ENCODE measurements around the gene HOXA5. TPM values are rescaled to one million over a fixed set of nuclear protein-coding genes. Genes with fewer than 3 reads are reported as not detected.

Gene HOXA5
- 0.81 and 1.6 TPM in 2 replicates for total RNA-seq (2014; rRNA removed; shearing (Covaris generic))

DNA sequence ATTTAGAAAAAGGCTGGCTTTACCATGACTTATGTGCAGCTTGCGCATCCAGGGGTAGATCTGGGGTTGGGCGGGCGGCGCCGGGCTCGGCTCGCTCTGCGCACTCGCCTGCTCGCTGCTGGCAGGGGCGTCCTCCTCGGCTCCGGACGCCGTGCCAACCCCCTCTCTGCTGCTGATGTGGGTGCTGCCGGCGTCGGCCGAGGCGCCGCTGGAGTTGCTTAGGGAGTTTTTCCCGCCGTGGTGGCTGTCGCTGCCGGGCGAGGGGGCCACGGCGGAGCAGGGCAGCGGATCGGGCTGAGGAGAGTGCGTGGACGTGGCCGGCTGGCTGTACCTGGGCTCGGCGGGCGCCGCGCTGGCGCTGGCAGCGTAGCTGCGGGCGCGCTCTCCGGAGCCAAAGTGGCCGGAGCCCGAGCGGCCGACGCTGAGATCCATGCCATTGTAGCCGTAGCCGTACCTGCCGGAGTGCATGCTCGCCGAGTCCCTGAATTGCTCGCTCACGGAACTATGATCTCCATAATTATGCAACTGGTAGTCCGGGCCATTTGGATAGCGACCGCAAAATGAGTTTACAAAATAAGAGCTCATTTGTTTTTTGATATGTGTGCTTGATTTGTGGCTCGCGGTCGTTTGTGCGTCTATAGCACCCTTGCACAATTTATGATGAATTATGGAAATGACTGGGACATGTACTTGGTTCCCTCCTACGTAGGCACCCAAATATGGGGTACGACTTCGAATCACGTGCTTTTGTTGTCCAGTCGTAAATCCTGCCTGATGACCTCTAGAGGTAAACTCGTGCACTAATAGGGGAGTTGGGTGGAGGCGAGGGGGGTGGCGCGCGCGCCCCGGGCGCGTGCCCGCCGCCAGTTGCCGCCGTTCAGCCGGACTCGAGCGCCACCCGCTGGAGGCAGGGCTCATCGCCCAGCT, at the start of gene HOXA5:
HOXA5 (minus strand) TSS at position 659 of the 927 bp plus-strand sequence; CDS start at position 585, 74 bp downstream.
- in situ Hi-C loops (cut with HindIII; ENCODE audit: low sequenced_read_pairs): no loop called here
- DNase-seq (ENCODE audit: low spot score): no peak

- no peak for DNase-seq (ENCODE audit: low spot score)
- in situ Hi-C loops (cut with HindIII; ENCODE audit: low sequenced_read_pairs): no loop called here
Measured at GRCh38 chr7:27192546-27193334, 49.3 kb upstream of the HOXA5 start.

DNA sequence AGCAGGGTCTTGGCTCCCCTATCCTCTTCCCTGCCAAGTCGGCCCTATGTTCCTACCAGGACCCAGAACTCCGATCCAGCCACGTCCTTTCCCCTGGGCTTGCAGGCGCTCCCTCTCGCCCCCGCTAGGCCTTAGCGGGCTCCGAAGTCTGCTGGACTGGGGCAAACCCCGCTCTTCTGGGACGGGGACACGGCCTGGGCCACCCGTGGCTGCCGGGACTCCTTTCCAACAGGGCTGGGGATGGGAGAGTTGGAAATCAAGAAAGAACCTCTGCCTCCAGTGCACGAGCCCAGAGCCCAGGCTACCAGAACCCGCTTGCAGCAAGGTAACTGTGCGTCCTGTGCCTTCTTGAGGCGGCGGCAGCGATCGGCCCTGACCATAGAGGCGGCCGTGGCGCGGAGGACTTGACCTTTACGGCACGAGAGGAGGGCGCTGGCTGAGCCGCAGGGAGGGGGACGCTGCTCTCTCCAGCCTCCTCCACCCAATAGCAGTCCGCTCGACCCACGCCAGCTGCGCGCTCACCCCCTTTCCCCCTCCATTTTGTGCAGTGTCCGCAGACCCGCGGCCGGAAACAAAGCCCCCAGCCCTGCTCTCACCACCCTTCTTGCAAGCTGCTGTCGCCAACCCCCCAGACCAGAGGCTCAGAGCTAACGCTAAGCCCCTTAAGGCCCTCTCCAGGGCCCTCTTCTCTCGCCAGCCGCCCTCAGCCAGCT, 48.5 kb upstream of the HOXA5 start:
- no peak for DNase-seq (ENCODE audit: low spot score)
- in situ Hi-C loops (cut with HindIII; ENCODE audit: low sequenced_read_pairs): no loop called here

DNA sequence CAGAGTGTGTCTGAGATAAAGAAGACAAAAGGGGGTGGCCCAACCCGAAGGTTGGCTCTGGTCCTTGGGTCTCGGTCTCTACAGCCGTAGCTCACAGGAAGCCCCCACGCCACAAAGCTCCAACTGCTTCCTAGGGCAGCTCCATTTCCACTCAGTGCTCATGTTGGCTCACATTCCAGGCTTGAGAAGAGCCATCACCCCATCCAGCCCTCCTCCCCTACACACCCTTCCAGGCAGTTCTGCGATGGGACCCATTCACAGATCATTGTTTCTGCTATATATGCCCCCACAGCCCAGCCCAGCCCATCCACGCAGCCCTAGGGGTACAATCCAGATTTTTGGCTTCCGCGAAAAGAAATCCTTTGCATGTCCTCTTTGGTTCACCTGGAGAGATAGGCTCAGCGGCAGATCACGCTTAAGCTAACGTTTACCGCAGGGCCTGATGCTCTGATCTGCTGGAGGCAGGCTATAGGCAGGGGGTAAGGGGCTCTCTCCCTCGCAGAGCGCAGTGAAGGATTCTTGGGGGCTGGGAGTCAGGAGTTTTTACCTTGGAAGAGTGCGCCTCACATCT, 47.8 kb upstream of the HOXA5 start:
- no peak for DNase-seq (ENCODE audit: low spot score)
- in situ Hi-C loops (cut with HindIII; ENCODE audit: low sequenced_read_pairs): no loop called here

GRCh38 chr7:27189997-27190748, 46.7 kb upstream of the HOXA5 start:
- DNase-seq (ENCODE audit: low spot score): no peak
- in situ Hi-C loops (cut with HindIII; ENCODE audit: low sequenced_read_pairs): no loop called here

- in situ Hi-C loops (cut with HindIII; ENCODE audit: low sequenced_read_pairs): no loop called here
- no peak for DNase-seq (ENCODE audit: low spot score)
Measured at GRCh38 chr7:27189295-27189996, 46.0 kb upstream of the HOXA5 start.

DNA sequence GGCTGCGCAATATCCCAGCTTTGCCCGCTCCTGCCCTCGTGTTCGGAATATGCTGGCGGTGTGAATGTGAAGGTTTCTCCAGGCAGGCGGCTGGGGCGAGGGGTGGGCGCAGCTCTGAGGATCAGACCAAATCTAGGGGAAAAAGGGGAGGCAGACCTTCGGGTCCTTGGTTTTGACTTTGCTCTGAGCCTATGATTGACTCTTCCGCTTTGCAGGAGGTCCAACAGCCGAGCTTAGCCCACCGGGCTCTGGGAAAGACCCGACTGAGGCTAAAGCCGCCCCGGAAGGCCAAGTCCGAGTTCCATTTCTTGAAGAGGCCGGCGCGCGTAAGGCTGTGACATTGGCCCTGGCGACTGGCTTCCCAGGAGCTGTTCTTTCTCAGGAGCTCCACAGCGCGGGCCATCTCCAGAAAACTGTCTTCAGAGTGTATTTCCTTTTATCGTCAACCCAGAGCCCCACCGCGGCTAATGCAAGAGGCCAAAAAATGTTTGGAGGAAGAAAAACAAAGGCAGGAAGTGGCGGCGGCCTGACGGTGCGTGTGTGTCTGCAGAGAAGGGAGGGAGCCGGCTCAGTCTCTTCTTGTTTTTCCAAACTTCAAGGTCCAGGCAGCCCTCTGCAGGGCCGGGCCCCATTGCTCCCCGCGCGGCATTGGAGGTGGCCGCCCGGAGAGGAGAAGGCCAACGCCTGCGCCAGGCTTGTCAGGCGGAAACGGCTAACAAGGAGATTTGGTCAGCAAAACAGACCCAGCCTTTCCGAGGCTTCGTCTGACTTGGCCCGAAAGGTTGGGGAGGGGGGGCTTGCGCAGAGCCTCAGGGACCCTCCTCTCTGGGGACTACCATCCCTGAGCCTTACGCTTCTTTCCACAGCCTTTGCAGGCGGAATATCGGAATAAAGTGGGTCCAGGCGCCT, 45.2 kb upstream of the HOXA5 start:
- in situ Hi-C loops (cut with HindIII; ENCODE audit: low sequenced_read_pairs): no loop called here
- no peak for DNase-seq (ENCODE audit: low spot score)

- no peak for DNase-seq (ENCODE audit: low spot score)
- in situ Hi-C loops (cut with HindIII; ENCODE audit: low sequenced_read_pairs): no loop called here
Measured at GRCh38 chr7:27187475-27188385, 44.2 kb upstream of the HOXA5 start.

GRCh38 chr7:27186668-27187474, 43.4 kb upstream of the HOXA5 start:
- DNase-seq (ENCODE audit: low spot score): no peak
- in situ Hi-C loops (cut with HindIII; ENCODE audit: low sequenced_read_pairs): no loop called here

DNA sequence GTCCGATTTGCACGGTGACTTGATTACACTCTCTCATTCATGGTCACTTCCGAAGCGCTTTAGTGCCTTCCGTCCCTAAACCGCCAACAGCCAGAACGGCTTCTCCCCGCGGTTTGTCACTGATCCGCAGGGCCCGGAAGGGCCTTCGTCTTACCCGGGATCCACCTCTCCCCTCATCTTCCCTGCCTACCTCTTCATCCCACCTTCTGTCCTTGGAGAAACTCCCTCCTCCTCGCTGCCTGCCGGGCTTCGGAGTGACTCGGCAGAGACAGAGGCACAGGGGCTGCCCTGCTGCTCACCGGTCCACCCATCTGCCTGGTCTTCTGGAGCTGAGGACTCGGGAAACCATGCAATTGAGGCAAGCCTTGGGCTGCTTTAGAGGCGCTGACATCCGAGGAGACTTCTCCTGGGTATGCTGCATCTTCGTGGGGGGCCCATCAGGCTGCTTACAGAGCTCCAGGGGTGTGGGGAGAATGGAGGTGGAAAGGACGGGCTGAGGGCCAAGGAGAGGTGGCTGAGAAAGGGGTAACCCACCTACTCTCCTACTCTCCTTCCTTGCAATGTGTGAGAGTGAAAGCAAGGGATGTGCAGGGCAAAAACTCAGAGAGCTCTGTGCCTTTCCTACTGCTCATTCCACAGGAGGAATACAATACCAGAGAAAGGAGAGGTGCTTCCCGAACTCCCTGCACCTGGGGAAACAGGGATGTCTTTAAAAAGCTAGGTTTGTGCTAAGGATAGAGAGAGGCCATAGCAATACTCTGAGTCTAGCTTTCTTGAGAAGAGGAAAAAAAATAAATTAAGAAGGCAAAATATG, 42.6 kb upstream of the HOXA5 start:
- DNase-seq (ENCODE audit: low spot score): no peak
- in situ Hi-C loops (cut with HindIII; ENCODE audit: low sequenced_read_pairs): no loop called here

DNA sequence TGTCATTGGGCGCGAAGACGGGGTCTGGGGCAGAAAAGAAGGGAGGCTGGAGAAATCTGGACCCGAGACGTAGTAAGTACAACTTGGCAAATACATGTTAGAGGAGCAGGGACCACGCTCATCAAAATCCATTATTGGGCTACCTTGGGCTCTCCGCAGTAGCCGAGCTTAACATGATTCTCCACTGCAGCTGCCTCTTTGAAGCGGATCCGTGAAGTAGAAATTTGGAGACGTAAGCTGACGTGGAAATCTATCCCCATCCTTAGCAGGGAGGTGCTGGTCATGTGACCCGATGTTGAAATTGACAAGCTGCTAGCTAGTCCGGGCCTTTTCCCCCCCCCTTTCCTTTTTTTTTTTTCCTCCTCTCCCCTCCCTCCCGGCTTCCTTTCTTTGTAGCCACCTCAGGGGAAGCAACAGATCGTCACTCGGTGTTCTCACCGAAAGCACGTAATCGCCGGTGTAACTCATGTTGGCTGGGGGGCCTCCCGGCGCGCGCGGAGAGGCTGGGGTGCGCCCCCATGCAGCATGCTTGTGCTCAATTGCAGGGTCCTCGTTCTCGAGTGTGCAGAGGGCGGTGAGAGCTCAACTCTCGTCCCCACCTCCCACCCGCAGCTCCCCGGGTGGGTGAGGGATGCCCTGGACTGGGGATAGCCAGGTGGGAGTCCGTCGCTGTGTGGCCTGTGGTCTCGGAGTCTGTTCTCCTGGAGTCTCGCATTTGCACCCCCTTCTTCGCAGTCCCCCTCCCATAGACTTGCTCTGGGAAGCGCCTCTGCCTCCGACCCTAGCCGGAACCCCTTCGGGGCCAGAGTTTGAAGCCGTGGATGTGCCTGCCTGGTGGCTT, 41.8 kb upstream of the HOXA5 start, which contains the start of gene HOXA11:
HOXA11 (minus strand) TSS at position 220 of the 841 bp plus-strand sequence; CDS start at position 132, 88 bp downstream.
- peak; percentile 37 for DNase-seq (ENCODE audit: low spot score)
- in situ Hi-C loops (cut with HindIII; ENCODE audit: low sequenced_read_pairs): no loop called here

DNA sequence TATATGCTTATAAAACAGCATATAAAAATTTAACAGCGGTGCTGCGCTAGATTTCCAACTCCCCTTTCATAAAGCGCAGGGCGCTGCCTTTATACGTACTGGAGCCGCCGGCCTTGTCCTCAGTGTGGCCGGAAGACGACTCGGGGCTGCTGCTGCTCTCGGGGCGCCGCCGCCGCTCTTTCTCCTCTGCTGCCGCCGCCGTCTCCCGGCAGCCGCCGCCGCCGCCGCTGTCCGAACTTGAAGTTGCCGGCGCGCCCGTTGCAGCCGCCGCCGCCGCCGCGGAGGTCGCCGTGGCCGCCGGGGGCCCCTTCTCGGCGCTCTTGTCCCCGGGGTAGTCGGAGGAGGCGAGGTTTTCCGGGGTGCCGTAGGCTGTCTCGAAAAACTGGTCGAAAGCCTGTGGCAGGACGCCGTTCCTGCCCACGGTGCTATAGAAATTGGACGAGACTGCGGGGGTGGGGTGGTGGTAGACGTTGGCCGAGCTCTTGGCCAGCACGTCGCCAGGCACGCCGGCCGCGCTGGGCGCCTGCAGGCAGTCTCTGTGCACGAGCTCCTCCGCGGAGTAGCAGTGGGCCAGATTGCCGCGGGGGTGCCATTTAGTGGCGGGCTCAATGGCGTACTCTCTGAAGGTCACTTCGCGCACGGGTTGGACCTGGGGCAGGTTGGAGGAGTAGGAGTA, 41.0 kb upstream of the HOXA5 start:
- in situ Hi-C loops (cut with HindIII; ENCODE audit: low sequenced_read_pairs): no loop called here
- DNase-seq (ENCODE audit: low spot score): no peak

All from G401 (cell line).